ENCODE measurements around the gene ELMO1.

The ELMO1 gene

DNA sequence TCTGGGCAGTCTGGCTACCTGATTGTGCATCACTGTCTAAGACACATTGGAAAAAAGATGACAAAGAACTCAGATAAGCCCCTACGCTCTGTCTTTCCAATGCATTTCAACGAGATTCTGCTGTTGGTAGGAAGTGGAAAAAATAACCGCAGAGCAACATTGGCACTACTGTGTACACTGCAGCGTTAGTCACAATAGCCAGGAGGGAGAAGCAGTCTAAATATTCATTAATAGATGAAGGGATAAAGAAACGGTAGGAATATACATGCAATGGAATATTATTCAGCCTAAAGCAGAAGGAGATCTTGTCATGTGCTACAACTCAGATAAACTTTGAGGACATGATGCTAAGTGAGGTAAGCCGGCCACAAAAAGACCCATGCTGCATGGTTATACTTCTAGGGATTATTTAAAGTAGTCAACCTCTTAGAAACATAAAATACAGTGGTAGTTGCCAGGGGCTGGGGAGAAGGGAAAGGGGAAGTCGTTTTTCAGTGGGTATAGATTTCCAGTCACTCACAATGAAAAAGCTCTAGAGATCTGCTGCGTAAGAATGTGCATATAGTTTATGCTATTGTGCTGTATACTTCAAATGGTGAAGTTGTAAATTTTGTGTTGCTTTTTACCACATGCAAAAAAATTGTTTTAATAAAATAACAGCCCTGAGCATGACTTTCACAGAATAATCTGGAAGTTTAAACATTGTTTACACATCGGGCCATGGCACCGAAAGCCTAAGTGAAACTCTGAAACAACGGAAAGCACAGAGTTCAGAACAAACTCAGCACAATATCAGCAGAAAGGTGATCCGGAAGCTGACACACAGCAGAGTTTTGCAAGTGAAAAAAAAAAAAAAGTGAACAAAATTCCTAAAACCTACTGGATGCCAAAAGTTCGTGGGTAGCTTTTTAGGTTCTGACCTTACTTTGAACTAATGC, 40.1 kb downstream of the ELMO1 start:
- peak in 1 of 2 donors; percentile 17 for DNase-seq (ENCODE audit: low read depth in 2 of 2)

DNA sequence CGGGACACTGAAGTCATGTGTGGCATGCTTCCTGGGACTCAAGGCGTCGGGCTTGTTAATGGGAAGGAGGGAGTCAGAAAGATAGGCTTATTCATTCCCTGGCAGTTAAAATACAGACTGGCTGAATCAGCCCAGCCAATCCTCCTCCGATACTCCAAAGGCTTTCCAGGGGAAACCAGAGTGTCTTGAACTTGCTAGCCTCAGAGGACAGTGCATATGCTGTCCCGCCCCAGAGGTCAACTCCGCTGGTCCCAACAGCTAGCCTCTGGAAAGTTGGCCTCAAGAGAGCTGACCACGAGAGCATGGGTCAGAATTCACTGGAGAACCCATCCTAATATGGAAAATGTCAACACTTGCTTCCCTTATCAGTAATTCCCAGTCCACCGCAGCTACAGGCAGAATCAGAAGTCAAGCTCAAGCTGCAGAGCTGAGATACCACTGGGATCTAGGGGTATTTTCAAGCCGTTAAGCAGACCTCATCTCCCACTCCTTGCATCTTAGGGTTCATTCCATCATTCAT, 43.0 kb downstream of the ELMO1 start:
- DNase-seq (ENCODE audit: low read depth in 2 of 2): no peak

DNA sequence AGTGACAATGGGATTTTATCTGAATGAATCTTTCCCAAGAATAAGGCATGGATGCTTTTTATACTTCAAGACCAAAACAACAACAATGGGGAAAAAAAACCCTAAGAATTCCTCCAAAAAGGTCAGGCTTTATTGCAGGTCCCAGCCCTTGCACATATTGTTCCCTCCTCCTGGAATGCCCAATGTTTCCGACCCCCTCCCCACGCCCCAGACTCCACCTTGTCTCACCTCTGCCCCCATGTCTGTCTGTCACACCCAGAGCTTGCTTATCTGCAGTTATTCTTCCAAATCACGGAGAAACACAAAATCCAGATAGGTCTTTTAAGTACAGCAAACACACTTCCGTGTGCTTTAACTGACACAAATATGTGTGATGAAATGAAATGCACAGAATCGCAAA, 43.5 kb downstream of the ELMO1 start:
- no peak for DNase-seq (ENCODE audit: low read depth in 2 of 2)

DNA sequence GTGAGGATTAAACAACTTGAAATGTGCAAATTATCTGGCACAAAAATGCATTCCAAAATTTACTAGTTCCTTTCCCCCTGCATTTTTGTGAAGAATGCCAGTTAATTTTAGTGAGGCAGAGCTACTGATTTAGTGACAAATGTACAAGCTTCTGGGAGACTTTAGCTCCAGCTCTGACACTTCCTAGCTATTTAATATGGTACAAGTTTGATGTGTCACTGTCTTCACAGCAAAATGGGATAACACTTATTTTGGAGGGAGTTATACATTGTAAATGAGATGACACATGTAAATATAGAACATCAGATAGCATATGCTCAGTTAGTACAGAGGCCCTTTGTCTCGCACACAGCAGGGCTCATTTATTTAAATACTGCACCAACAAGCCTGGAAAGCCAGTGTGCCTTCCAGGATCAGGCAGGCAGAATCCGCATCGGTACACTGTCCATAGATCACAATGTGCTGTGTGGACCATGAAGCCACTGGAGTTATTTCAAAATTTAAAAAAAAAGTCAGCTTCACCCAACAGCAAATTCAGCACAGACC, 48.7 kb downstream of the ELMO1 start:
- no peak for DNase-seq (ENCODE audit: low read depth in 2 of 2)

DNA sequence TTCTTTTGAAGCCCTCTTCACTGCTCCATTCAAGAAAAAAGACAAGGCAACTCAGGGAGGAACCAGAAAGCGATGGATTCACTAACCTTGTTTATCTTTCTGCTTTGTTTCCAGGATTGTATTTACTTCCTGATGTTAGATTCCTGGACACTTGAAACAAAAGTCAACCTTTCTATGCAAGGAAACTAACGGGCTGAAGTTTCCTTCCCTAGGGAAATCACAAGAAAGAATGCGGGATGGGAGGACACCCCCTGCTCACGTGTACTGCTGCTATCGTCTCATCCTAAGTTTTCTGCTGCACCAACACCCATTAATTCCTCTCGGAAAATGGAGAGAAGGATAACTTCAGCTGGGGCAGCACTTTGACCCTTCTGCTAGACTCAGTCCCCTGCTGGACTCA, 50.3 kb downstream of the ELMO1 start:
- DNase-seq (ENCODE audit: low read depth in 2 of 2): no peak

DNA sequence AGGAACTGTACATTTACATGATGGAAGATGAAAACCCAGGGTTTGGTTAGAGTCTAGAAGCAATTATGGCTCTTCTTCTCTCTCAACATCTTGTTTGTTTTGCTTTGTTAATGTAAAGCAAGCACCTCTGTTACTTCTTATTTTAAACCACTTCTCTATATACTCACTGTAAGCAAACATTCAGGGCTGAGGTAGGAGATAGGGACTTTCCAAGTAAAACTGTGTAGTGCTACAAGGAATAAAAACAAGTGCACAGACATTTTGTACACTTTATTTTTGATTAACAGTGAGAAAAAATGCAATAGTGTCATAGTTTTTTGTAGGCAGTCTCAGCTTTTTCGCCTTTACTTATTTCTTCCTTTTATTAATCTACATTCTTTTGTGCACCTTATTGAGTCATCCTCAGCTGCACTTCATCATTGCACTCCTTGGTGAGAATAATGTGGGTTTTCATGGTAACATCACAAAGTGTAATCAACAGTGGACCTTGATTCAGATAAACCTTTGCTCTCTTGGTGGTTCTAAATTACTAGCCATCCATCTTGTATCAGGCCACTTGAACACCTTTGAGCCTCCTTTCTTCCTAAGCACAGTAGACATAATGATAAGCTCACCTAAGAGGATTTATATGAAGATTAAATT, 52.9 kb downstream of the ELMO1 start:
- DNase-seq (ENCODE audit: low read depth in 2 of 2): no peak

DNA sequence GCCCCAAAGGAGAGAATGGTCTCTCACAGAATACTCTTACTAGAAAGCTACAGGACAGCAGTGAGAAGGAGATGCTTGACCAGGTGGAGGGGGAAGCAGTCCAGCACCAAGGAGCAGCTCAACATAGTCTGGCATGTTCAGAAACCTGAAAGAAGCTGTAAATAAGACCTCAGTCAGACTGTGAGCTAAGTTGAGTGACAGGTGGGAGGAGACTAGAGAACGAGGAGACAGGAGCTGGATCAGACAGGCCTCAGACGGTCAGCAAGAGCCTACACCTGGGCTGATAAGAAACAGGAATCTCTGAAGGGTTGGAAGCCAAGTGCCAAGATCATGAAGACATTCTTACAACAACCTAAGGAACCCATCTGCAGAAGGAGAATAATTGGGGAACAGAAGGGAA, 54.5 kb downstream of the ELMO1 start:
- DNase-seq (ENCODE audit: low read depth in 2 of 2): no peak

DNA sequence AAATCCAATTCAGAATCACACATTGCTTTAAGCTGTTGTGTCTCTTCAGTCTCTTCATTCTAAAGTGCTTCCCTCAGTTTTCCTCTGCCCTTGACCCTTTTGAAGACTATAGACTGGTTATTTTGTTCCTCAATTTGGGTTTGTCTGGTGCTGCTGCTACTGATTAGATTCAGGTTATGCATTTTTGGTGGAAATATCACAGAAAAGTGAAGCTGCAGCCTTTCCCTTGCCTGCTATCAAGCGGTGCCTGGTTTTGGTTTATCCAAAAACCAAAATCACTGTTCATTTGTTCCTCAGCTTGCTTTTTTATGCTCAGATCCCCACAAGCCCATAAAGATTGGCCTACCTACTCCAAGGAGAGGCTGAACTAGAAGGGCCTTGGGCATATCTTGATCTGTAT, 55.2 kb downstream of the ELMO1 start:
- no peak for DNase-seq (ENCODE audit: low read depth in 2 of 2)

DNA sequence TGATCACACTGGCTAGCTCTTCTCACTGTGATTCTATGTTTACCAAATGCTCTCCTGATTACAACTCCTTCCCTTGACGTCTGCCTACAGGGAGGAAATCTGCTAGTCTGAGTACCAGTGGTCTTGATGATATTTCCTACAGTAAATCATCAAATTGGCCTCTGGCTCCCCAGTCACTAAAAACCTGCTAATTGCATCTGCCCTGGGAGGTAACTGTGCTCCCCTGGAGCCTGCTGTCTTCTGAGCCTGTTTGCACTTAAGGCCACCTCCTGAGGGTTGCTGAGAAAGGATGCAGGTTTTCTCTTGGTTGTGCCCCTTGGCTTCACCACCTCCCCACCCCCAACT, 56.0 kb downstream of the ELMO1 start:
- no peak for DNase-seq (ENCODE audit: low read depth in 2 of 2)

DNA sequence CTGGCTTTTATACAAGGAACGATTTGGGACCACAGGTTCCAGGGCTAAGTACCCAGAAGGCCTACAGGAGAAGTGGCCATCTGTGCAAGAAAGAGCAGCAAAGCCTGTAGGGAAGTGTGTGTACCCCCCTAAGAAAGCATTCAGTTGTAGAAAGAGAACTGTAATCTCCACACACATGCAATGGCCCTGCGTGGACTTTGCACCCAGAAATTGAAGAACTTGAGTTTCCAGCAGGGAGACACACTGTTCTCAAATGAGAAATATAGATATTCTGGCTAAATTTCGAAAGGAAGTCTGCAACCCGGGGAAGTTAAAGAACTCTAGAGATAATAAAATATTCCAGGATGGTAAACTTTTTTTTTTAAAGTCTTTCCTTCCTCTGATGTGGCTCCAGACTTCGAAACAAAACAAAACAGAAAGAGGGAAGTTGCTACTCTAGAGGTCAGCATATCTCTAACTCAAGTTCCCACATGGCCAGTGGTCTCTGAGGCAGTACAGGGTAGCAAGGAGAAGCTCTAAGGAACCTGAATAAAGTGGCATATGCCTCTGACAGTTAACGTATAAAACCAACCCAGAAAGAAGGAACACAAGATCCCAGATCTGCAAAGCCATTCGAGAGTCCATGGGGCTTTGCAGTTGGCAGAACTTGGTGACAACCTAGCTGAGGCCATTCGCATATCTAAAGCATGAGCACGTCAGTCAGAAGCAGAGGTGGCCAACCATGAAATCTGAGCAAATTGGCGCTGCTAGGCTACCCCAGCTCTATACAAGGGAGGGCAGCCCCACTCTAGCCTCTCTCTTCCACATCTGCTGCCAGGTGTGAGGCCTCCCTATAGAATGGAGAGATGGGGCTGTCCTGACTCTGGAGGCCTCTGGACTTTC, 56.6 kb downstream of the ELMO1 start:
- no peak for DNase-seq (ENCODE audit: low read depth in 2 of 2)

DNA sequence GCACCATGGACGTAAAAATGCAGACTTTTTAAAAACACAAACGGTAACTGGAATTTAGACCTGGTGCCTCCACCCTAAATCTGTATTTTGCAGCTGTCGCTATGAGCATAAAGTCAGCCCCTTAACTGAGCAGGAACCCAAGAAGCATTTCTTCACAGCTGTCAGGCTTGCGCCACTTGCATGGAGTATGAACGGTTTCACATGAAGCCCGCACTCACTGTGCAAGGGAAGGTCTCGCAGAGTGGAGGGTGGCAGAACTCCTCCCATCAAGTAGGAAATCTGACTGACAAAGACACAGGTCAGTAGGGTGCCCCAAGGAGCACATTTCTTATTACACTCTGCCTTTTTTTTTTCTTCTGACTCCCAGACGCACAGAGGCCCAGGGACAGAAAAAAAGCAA, 58.5 kb downstream of the ELMO1 start:
- no peak for DNase-seq (ENCODE audit: low read depth in 2 of 2)

DNA sequence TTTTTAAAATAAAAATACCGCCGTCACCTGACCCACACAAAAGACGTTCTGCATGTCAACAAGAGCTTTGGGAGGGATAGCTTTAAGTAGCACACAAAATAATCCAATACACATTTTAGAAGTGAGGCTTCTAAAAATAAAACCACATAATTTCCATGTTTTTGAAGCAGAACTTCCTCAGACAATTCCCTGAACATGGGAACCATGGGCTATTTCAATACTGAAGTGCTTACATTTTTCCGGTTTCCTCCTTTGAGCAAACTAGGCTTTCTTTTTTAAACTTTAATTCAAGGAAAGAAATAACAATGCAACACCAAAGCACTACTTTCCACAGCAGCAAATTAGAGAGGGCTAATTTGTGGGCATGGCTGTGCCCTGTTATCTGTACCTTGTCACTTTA, 59.9 kb downstream of the ELMO1 start:
- DNase-seq (ENCODE audit: low read depth in 2 of 2): no peak

DNA sequence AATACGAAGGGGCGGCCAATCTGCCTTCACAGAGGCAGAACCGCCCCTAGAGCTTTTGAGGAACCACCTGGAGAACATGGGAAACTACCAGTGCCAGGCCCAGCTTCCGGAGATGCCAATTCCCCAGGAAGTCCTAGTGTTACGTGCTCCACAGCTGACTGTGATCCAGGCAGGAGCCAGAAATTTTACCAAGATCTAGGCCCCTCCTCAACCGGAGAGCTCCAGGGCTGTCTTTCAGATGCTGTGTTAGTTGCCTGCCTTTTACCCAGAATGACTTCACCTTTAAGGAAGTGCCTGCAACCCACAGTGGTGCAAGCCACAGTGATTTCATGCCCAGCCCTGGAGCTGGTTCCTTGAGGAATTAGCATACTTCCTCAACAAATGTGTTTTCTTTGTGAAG, 62.9 kb downstream of the ELMO1 start:
- no peak for DNase-seq (ENCODE audit: low read depth in 2 of 2)

DNA sequence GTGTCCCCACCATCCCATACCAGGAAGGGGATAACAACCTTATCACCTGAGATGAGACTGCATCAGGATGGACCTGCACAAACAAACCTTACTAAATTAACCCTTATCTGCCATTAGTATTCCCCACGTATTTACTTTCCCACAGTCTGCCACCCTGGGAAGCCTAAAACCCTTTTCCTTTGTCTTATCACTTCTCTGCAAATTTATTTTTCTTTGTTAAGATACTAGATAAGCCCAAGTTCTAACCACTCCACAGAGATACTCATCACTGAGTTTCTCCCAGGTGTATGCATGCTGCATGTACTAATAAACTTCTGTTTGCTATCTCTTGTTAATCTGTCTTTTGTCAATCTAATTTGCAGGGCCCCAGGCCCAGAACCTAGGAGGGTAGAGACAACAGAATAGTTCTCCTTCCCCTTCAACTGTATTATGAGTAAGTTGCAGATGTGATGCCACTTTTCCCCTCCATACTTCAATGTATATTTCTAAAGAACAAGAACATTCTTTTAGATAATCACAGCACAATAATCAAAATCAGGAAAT, 66.0 kb downstream of the ELMO1 start:
- DNase-seq (ENCODE audit: low read depth in 2 of 2): no peak

DNA sequence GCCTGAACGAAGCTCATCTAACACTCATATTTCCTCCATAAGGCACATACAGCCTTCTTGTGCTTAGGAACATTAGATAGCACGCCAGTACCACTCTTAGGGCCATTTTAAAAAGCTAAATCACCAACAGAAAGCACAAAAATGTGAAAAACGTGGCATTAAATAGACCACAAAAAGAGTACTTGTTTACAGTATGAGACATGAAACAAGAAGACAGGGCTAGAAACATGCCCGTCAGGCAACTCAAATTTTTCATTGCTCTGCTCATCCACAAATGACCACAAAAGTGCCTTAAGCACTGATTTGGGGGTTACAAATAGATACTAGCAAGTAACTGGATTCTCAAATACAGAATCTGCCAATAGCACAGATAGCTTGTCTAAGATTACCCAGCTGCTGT, 67.8 kb downstream of the ELMO1 start:
- DNase-seq (ENCODE audit: low read depth in 2 of 2): no peak

DNA sequence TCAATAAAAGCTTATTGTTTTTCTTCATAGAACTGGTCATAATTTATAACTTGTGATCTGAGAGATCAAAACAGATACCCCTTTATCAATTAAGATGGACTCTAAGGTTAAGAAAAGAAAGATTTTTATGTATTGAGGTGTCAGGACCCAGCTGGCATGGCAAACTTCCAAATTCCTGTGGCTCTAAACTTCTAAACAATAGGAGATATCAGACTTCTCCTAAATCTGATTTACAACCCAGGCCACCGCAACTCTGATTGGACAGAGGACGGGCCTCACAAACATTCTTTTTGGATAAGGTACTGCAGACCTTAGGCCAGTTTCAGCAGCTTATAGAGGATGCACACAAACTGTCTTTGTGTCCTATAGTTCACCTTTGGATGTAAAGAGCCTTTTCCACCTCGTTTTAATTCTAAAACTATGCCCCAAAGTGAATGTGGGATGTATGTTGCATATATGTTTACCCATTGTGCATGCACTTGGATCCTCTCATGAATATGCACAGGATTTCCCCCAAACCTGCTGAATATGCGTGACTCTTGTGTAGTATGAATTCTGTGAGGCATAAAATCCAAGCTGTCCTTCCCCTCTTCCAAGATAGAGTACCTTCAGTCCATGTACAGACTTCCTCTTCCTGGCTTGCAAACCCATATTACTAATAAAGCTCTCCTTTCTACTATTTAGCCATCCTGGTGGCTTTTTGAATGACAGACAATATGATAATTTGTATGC, 69.0 kb downstream of the ELMO1 start:
- no peak for DNase-seq (ENCODE audit: low read depth in 2 of 2)

DNA sequence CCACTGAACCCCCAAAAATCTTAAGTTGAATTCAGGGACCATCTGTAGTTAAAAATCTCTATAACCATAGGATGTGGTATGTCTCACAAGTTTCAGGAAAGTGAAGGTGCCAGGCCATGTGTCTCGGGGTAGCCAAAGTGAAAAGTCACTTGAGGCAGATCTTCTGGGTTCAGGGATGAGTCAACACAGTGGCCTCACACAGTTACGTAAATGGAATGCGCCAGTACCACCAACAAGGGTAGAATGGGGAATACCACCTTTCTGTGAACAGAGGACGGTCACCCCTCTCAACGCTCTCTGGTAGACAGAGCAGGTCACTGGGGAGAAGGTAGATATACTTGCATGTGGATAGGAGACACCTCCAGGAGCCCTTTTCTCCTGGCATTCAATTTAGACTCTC, 71.4 kb downstream of the ELMO1 start:
- no peak for DNase-seq (ENCODE audit: low read depth in 2 of 2)

DNA sequence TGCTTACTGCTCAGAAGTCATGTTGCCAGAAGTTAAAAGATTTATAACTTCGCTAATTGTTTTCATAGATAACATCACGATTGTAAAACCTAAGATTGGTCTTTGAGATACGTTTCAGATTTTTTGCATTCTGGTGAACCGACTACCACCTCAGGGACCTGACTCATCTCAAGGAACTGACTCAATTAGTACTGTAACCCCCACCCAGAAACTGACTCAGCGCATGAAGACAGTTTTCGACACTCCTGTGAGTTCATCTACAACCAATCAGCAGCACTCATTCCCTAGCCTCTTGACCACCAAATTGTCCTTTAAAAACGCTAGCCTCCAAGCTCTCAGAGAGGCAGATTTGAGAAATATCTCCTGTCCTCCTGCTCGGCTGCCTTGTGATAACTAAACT, 72.3 kb downstream of the ELMO1 start:
- no peak for DNase-seq (ENCODE audit: low read depth in 2 of 2)

DNA sequence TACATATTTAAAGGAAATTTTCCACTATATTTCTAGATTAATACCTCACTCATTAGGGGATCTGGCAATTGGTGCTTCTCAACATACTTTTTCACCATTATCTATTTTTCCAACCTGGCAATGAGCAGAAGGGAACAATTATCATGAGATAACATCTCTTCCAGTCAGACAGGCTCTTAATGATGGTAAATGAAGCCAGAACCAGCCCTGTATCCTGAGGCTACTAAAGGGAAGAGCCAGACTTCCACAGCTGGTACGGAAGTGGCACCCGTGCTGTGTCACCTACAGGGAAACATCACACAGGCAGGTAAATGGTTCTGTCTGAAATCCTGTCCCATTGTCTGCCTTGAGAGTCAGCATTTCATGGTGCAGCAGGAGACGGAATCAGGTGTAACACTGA, 75.9 kb downstream of the ELMO1 start:
- DNase-seq (ENCODE audit: low read depth in 2 of 2): no peak

DNA sequence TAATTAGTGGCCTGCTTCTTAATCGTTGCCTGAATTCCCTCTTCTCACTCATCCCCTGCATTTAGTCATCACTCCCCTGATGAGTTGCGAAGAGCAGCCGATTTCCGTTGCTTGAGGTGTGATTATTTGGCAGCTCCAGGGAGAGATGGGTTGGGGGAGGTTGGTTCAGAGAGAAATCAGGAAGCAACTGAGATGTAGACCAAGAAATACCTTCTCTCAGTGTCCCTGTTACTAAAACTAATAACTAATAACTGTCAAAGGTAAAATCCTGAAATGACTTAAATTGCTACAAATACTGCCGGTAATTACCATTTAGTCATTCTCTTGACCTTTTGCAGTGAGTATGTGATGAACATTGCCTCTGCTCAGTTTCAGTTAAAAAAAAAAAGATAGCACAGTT, 76.9 kb downstream of the ELMO1 start:
- DNase-seq (ENCODE audit: low read depth in 2 of 2): no peak

DNA sequence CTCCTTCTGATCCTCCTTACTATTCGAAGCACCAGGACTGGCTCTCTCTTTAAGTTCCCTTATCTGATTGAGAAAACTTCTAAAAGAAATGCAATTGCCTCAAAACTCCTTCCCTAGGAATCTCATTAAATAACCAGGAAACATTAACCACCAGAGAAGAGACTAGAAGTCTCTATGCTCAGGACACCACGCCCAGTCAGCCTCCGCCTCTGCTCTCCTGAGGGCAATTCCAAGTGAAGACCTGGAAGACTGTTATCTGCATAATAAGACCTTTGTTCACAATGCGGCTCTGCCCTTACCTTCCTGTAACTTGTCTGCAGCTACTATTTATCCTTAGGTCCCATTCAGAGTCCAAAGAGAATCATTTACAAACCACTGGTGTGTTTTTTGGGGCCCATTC, 78.8 kb downstream of the ELMO1 start:
- DNase-seq (ENCODE audit: low read depth in 2 of 2): no peak
